Regular cardiac myocyte (primary cell): ENCODE measurements around the gene NEUROD2. TPM values are rescaled to one million over a fixed set of nuclear protein-coding genes. Genes with fewer than 3 reads are reported as not detected.

Source experiments
- total RNA-seq: library from RNA; depleted of rRNA; stranded (reverse); fragments of >200 nt; gene quantifications from 2 replicates; pipeline ENCODE4 v1.2.3, GENCODE V29; 2014

NEUROD2 gene
- total RNA-seq = not detected in 2 replicates

DNA sequence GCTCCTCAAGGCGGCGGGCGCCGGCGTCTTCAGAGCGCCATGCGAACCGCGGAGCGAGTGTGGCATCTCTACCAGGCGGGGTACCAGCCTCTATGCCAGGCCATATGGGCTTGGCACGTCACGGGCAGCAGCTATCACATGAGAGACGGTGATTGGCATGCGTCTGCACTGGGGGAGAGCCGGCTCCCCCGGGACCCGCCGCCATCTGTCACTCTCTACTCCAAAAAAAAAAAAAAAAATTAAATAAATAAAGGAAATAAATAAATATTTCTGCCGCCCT lies at the start of gene NEUROD2:
Gene NEUROD2 (minus strand): TSS at position 70 of the 280 bp plus-strand sequence. CDS start 1,321 bp downstream, outside the sequence.

DNA sequence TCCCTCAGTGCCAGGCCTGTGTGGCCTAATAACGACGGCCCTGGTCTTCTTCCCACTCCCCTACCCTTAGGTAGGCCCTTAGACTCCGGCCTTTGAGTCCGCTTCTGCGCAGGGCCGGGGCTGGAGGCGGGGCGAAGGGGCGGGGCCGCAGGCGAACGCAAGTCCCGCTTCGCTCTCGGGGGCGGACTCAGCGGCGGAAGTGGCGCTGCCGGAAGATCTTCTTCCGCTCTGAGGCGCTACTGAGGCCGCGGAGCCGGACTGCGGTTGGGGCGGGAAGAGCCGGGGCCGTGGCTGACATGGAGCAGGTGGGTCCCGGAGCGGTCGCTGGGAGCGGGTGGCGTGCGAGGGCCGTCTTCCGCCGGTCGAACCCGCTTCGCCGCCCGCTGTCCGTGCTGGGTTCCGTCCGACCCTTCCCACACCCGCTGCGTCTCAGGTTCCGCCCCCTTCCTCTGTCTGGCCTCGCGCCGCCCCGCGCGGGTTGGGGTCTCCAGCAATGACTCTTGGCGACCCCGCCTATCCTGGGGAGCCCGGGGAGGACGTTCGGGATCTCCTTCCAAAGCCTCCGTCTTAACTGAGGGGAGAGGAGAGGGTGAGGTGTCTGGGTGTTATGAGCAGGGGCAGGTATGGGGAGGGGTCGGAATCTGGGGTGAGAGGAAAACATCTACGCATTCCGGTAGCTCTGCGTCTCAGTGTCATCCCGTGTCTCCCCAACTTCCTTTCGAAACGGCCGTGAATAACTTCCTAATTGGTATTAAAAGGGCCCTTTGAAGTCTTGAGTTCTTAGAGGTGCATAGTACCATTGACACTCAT lies 29.4 kb upstream of the NEUROD2 start, which contains the start of gene STARD3:
Gene STARD3 (plus strand): TSS at position 218 of the 810 bp plus-strand sequence. CDS start 16,388 bp downstream, outside the sequence.

DNA sequence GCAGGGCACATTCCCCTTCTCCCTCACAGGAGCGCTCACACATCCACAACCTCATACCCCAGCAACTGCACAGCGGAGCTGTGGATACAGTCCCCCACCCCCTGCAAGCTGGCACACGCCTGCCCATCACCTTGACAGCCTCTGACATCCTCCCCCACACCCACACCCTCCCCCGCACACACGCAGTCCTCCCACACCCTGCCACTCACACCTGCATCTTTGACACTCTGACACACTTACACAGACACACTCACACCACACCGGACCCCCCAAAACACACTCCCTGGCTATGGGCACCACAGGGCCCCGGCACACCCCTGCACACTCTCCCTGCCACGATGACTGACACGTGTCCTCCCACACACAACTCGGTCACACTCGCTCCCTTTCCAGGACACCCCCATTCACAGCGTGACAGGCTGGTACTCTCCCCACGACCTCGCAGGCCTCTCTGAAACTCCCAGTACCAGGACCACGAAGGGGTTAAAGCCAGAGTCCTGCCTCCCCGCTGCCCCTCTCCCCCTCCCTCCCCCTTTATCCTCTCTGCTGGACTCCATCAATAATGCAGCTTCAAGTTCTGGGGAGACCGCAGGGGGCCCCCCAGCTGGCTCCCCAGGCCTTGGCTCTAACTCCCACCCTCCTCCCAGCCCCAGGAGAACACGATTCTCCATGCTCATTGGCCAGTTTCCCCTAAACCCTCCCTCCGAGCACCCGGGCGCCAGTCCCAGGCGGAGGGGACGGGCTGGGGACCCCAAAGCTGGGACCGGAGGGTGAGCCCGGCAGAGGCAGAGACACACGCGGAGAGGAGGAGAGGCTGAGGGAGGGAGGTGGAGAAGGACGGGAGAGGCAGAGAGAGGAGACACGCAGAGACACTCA lies 18.7 kb upstream of the NEUROD2 start, which contains the start of gene PPP1R1B:
Gene PPP1R1B (plus strand): TSS at position 782 of the 876 bp plus-strand sequence. CDS start 441 bp downstream, outside the sequence.

Other genes starting within 250 kb of the NEUROD2 start
- gene FBXL20, start 206.3 kb downstream of the NEUROD2 start, total RNA-seq = 10.2 and 16.6 TPM in 2 replicates
- gene MED1, start 156.7 kb downstream of the NEUROD2 start, total RNA-seq = 16.3 and 16.9 TPM in 2 replicates
- gene CDK12, start 146.4 kb downstream of the NEUROD2 start, total RNA-seq = 19.9 and 20.0 TPM in 2 replicates
- not detected in 2 replicates for gene PPP1R1B, start 19.0 kb upstream of the NEUROD2 start, total RNA-seq
- gene STARD3, start 29.2 kb upstream of the NEUROD2 start, total RNA-seq = 27.6 and 33.4 TPM in 2 replicates
- gene TCAP, start 57.4 kb upstream of the NEUROD2 start, total RNA-seq = 0.19 and 0.28 TPM in 2 replicates
- gene PNMT, start 60.5 kb upstream of the NEUROD2 start, total RNA-seq = not detected in 2 replicates
- 4.2 and 10.7 TPM in 2 replicates for gene PGAP3, start 80.1 kb upstream of the NEUROD2 start, total RNA-seq
- gene ERBB2, start 92.1 kb upstream of the NEUROD2 start, total RNA-seq = 22.6 and 26.8 TPM in 2 replicates
- 11.3 and 16.7 TPM in 2 replicates for gene MIEN1, start 122.6 kb upstream of the NEUROD2 start, total RNA-seq
- under 0.01 TPM in 2 replicates for gene GRB7, start 130.0 kb upstream of the NEUROD2 start, total RNA-seq